Smooth muscle cell (in vitro differentiated cells): ENCODE data around the gene FBXL15. TPM values are rescaled to one million over a fixed set of nuclear protein-coding genes. Genes with fewer than 3 reads are reported as not detected.

ENCODE experiments used
- DNase-seq: peaks from one replicate; lab custom pipeline; 2025; ENCODE audit not compliant: unreplicated experiment; lab: John Stamatoyannopoulos, UW
- H2AFZ ChIP-seq: fragments of 200-600 bp; sonication (generic); 2 replicates; pipeline ENCODE4 v1.6.0; 2016; ENCODE audit warnings: antibody characterized with exemption, low read depth, mild to moderate bottlenecking
- H3F3A ChIP-seq: fragments of 200-600 bp; sonication (generic); 2 replicates; pipeline ENCODE4 v1.6.0; 2017; ENCODE audit warnings: antibody characterized with exemption, low read depth
- H3K27ac ChIP-seq: fragments of 200-600 bp; sonication (generic); 2 replicates; pipeline ENCODE4 v1.5.1; 2016; ENCODE audit warnings: low read depth, mild to moderate bottlenecking
- H3K27me3 ChIP-seq: fragments of 200-600 bp; sonication (generic); 2 replicates; pipeline ENCODE4 v1.6.1; 2016; ENCODE audit warnings: low read depth, mild to moderate bottlenecking
- H3K36me3 ChIP-seq: fragments of 200-600 bp; sonication (generic); 2 replicates; pipeline ENCODE4 v1.5.1; 2016; ENCODE audit warnings: low read depth
- H3K4me1 ChIP-seq: fragments of 200-600 bp; sonication (generic); 2 replicates; pipeline ENCODE4 v1.5.1; 2016; ENCODE audit warnings: low read depth
- H3K4me2 ChIP-seq: fragments of 200-600 bp; sonication (generic); 2 replicates; pipeline ENCODE4 v1.6.0; 2016; ENCODE audit warnings: mild to moderate bottlenecking
- H3K4me3 ChIP-seq: fragments of 200-600 bp; sonication (generic); 2 replicates; pipeline ENCODE4 v1.5.1; 2016; ENCODE audit warnings: mild to moderate bottlenecking
- H3K79me2 ChIP-seq: fragments of 200-600 bp; sonication (generic); 2 replicates; pipeline ENCODE4 v1.6.0; 2016; ENCODE audit warnings: low read depth, mild to moderate bottlenecking
- H3K9ac ChIP-seq: fragments of 200-600 bp; sonication (generic); 2 replicates; pipeline ENCODE4 v1.6.0; 2016; ENCODE audit warnings: low read depth
- H3K9me3 ChIP-seq: fragments of 200-600 bp; sonication (generic); replicated peaks from 2 replicates; pipeline ENCODE4 v1.5.1; 2016; ENCODE audit warnings: low read depth
- H4K20me1 ChIP-seq: fragments of 200-600 bp; sonication (generic); 2 replicates; pipeline ENCODE4 v1.6.0; 2016; ENCODE audit warnings: low read depth
- CTCF ChIP-seq: fragments of 200-600 bp; sonication (generic); IDR thresholded peaks from 2 replicates; pipeline ENCODE4 v1.5.1; 2017; ENCODE audit warnings: borderline replicate concordance, mild to moderate bottlenecking, antibody characterized with exemption; ENCODE audit not compliant: insufficient read depth, poor library complexity, severe bottlenecking
- WGBS: methylation state at CpG from one replicate; pipeline ENCODE4 v1.1.7; 2016; ENCODE audit warnings: low lambda C conversion rate; 5-methylcytosine and 5-hydroxymethylcytosine counted together
- polyA plus RNA-seq: library from polyadenylated mRNA; unstranded; fragments of >200 nt; fragmentation: Nextera tagmentation; extraction: Ambion mirVana; gene quantifications from 2 replicates; pipeline ENCODE4 v1.2.1, GENCODE V29; 2016
- total RNA-seq: library from RNA; depleted of rRNA; stranded (reverse); fragments of >200 nt; gene quantifications from 2 replicates; pipeline ENCODE4 v1.2.3, GENCODE V29; 2014

FBXL15 gene
- total and polyA plus RNA-seq, 2 experiments from 2014 or later: 8.2 to 29.0 TPM

DNA sequence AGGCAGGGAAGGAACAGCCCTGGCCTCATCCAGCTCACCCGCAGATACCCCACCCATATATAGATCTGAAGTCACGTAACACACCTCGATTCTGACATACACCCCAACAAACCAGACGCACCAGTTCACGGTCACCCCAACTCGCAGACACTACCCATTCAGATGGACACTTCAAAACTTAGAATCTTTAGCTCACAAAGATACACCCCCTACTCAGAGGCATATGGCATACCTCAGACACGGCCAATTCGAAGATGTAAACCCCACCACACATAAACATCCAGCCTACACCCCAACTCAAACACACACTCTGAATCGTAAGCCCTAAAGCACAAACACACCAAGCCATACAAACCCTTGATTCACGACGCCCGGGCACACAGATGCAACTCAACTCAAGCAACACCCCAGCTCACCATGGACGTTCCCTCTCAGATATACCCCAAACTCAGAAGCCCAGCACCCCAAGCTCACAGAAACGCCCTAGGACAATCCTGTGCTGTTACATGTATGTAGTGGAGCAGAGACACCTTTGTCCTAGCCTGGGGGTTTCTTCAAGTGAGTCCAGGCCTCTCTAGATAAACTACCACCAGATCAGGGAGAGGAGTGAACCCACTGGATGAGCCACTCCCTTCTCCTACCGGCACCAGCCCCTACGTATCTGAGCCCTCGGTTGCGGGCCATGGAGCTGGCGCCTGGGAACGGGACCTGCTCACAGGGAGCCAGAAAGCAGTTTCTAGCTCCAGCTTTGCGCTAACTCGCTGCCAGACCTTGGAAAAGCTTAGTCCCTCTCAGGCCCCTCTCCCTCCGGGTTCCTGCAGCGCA, 10.8 kb upstream of the FBXL15 start:
- 38% methylated on average over 24 of the region's 24 CpGs for WGBS
- peak; percentile 76 for DNase-seq
- Histone ChIP-seq H3K4me3 (peak overlapping the region; percentile 73), H3K4me2 (peak overlapping the region; percentile 91), H3F3A (no peaks in the 10 kb centered on the region), H3K9me3 (no peaks in the 10 kb centered on the region), H2AFZ (no peak overlapping the region), H3K4me1 (peaks cover 28% of the 10 kb centered on the region), H3K27me3 (no peaks in the 10 kb centered on the region), H3K9ac (peak overlapping the region; percentile 38), H3K36me3 (no peaks in the 10 kb centered on the region), H4K20me1 (peaks cover 8% of the 10 kb centered on the region), H3K79me2 (no peaks in the 10 kb centered on the region), H3K27ac (peak overlapping the region; percentile 39)
- TF ChIP-seq CTCF: no peak

GRCh38 chr10:102410429-102411073, 10.1 kb upstream of the FBXL15 start:
- H3K9ac ChIP-seq: peak overlapping the region; percentile 38
- peaks cover 8% of the 10 kb centered on the region for H4K20me1 ChIP-seq
- peaks cover 32% of the 10 kb centered on the region for H3K4me1 ChIP-seq
- no peaks in the 10 kb centered on the region for H3K79me2 ChIP-seq
- H3K36me3 ChIP-seq: no peaks in the 10 kb centered on the region
- H3F3A ChIP-seq: no peaks in the 10 kb centered on the region
- H3K9me3 ChIP-seq: no peaks in the 10 kb centered on the region
- DNase-seq: peak; percentile 76
- WGBS: 11% methylated on average over 25 of the region's 48 CpGs
- H3K27me3 ChIP-seq: no peaks in the 10 kb centered on the region
- no peak overlapping the region for H2AFZ ChIP-seq
- TF ChIP-seq CTCF: no peak
- H3K27ac ChIP-seq: peak overlapping the region; percentile 39
- H3K4me2 ChIP-seq: peak overlapping the region; percentile 91
- peak overlapping the region; percentile 73 for H3K4me3 ChIP-seq

DNA sequence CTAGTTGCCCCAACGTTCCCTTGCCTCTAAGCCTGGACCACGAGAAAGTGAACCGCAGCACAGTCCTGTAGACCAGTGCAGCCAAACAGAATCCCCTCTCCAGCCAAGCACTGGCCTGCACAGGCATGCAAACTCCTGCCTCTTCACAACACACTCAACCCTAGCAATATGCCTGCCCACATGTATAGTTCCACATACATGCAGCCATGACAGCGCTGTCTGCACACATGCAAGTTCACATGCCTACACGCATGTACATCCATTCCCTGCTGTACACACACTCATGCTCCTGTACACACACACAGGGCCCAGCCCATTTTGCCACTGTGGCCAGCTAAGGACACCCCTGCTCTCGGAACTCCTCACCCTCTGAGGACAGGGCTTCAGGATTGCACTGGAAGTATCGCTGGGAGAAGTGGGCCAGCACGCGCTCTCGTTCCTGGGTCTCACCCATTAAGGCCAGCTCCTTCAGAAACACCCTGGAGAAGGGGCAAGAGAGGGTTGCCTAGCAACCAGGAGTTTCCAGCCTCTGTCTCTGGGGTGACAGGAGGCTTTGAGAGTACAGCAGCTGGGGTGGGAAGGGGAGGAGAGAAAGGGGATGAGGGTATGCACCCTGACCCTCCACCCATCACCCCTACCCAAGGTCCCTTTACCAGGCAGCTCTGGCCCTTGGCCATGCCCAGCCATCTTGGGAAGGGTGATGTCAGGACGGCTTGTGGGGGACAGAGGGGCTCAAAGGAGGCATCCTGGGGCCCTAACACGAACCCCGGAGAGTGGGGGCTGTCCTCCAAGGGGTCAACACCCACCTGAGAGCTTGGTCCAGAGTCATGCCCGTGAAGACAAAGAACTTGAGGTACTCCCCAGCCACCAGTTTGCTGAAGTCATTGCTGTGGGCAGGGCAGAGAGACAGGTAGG, 9.0 kb upstream of the FBXL15 start:
- H3K4me3 ChIP-seq: peak overlapping the region; percentile 73
- no peak overlapping the region for H3K27ac ChIP-seq
- H3K4me1 ChIP-seq: peaks cover 32% of the 10 kb centered on the region
- H3K4me2 ChIP-seq: no peak overlapping the region
- 90% methylated on average over 14 of the region's 14 CpGs for WGBS
- H4K20me1 ChIP-seq: peaks cover 8% of the 10 kb centered on the region
- no peaks in the 10 kb centered on the region for H3F3A ChIP-seq
- no peaks in the 10 kb centered on the region for H3K36me3 ChIP-seq
- H3K79me2 ChIP-seq: no peaks in the 10 kb centered on the region
- H2AFZ ChIP-seq: no peak overlapping the region
- H3K27me3 ChIP-seq: no peaks in the 10 kb centered on the region
- no peak for TF ChIP-seq CTCF
- DNase-seq: no peak
- no peaks in the 10 kb centered on the region for H3K9me3 ChIP-seq
- no peak overlapping the region for H3K9ac ChIP-seq
